HG03108 (cell line): ENCODE data around the gene HBP1.

Experiments used
- ATAC-seq: cut with Tn5 transposase; IDR thresholded peaks from one replicate; pipeline ENCODE4 v1.9.1; 2021; ENCODE audit warnings: moderate library complexity; ENCODE audit not compliant: unreplicated experiment

HBP1 gene

GRCh38 chr7:107180378-107180777, 11.6 kb downstream of the HBP1 start:
- ATAC-seq: no peak

GRCh38 chr7:107181172-107181571, 12.4 kb downstream of the HBP1 start:
- no peak for ATAC-seq

GRCh38 chr7:107185716-107186115, 16.9 kb downstream of the HBP1 start:
- no peak for ATAC-seq

GRCh38 chr7:107186240-107186639, 17.4 kb downstream of the HBP1 start:
- ATAC-seq: no peak

- no peak for ATAC-seq
Measured at GRCh38 chr7:107187774-107188173, 19.0 kb downstream of the HBP1 start.

GRCh38 chr7:107190090-107190489, 21.3 kb downstream of the HBP1 start:
- ATAC-seq: no peak

GRCh38 chr7:107194052-107194451, 25.2 kb downstream of the HBP1 start:
- no peak for ATAC-seq

GRCh38 chr7:107196834-107197610, 28.2 kb downstream of the HBP1 start:
- no peak for ATAC-seq

- no peak for ATAC-seq
Measured at GRCh38 chr7:107201795-107202450, 33.1 kb downstream of the HBP1 start.

GRCh38 chr7:107203607-107204006, 34.8 kb downstream of the HBP1 start:
- no peak for ATAC-seq

GRCh38 chr7:107206136-107206535, 37.3 kb downstream of the HBP1 start:
- ATAC-seq: no peak

- no peak for ATAC-seq
Measured at GRCh38 chr7:107206706-107207105, 37.9 kb downstream of the HBP1 start.

GRCh38 chr7:107207459-107207858, 38.7 kb downstream of the HBP1 start:
- ATAC-seq: no peak

- ATAC-seq: no peak
Measured at GRCh38 chr7:107208024-107208521, 39.3 kb downstream of the HBP1 start.

- ATAC-seq: no peak
Measured at GRCh38 chr7:107208563-107208962, 39.8 kb downstream of the HBP1 start.

- ATAC-seq: no peak
Measured at GRCh38 chr7:107209565-107209964, 40.8 kb downstream of the HBP1 start.

- ATAC-seq: no peak
Measured at GRCh38 chr7:107210400-107210799, 41.6 kb downstream of the HBP1 start.

- ATAC-seq: no peak
Measured at GRCh38 chr7:107212725-107213124, 43.9 kb downstream of the HBP1 start.

GRCh38 chr7:107213193-107213788, 44.5 kb downstream of the HBP1 start:
- ATAC-seq: no peak

GRCh38 chr7:107213945-107214344, 45.1 kb downstream of the HBP1 start:
- no peak for ATAC-seq

GRCh38 chr7:107219563-107220244, 50.9 kb downstream of the HBP1 start:
- ATAC-seq: no peak
